Endothelial cell of umbilical vein (primary cell): ENCODE results near the gene CYBB. TPM values are rescaled to one million over a fixed set of nuclear protein-coding genes. Genes with fewer than 3 reads are reported as not detected.

Source experiments
- BruUV-seq: library from RNA; stranded (reverse); fragments of 400-500 nt; replicated peaks from 2 replicates; lab custom pipeline; 2021; lab: Mats Ljungman, UMichigan
- CTCF ChIA-PET: fragments of 300-600, 350-600 bp; sonication (Branson Sonifier 250); formaldehyde crosslinking; loops from one replicate; lab custom pipeline; 2021; ENCODE audit warnings: antibody characterized with exemption, inconsistent platforms; lab: Charles Lee
- POLR2A ChIA-PET: fragments of 300-600, 350-600 bp; sonication (Branson Sonifier 250); formaldehyde crosslinking; loops from one replicate; lab custom pipeline; 2021; ENCODE audit warnings: antibody characterized with exemption, inconsistent platforms; lab: Charles Lee
- DNase-seq: peaks from one replicate; pipeline ENCODE4 v3.0.0-alpha.2; 2011; ENCODE audit warnings: low read depth, low spot score
- FAIRE-seq: peaks from 2 replicates; lab custom pipeline; 2011; peaks lifted over from hg19 to GRCh38; lab: Jason Lieb, UNC
- H2AFZ ChIP-seq: 2 replicates; pipeline ENCODE4 v1.6.0; 2012; ENCODE audit warnings: low read depth, low read length, control low read depth, inconsistent platforms
- H3K27ac ChIP-seq: 2 replicates; pipeline ENCODE4 v1.5.1; 2011; ENCODE audit warnings: low read depth, mild to moderate bottlenecking, control low read depth, low read length, moderate library complexity; ENCODE audit not compliant: insufficient read depth
- H3K27me3 ChIP-seq, 2 experiments: 2 replicates each; pipeline versions ENCODE4 v1.6.0 to v1.6.1; 2011; ENCODE audit warnings: low read length in 2 of 2, mixed read lengths in 1 of 2; ENCODE audit not compliant: control insufficient read depth in 2 of 2, insufficient read depth in 2 of 2
- H3K36me3 ChIP-seq, 2 experiments: 2 replicates in 1 of 2; 3 replicates in 1 of 2; pipeline ENCODE4 v1.5.1; 2011; ENCODE audit warnings: low read length in 2 of 2, mild to moderate bottlenecking in 1 of 2, moderate library complexity in 1 of 2; ENCODE audit not compliant: control insufficient read depth in 2 of 2, insufficient read depth in 2 of 2; ENCODE audit errors: extremely low read depth in 1 of 2
- H3K4me1 ChIP-seq: 3 replicates; pipeline ENCODE4 v1.5.1; 2011; ENCODE audit warnings: mild to moderate bottlenecking, low read length; ENCODE audit not compliant: control insufficient read depth, insufficient read depth; ENCODE audit errors: extremely low read depth
- H3K4me2 ChIP-seq: 2 replicates; pipeline ENCODE4 v1.6.1; 2011; ENCODE audit warnings: low read length, control low read depth, mixed read lengths; ENCODE audit not compliant: insufficient read depth
- H3K4me3 ChIP-seq, 3 experiments: fragments of 200-600 bp in 1 of 3; sonication (generic), shearing (Covaris generic) in 1 of 3; replicated peaks in 1 of 3; 2 replicates each; pipeline ENCODE4 v1.5.1; 2011 to 2016; ENCODE audit warnings: control low read depth in 3 of 3, low read length in 3 of 3, mild to moderate bottlenecking in 2 of 3, inconsistent platforms in 1 of 3, low read depth in 1 of 3, moderate library complexity in 1 of 3; ENCODE audit not compliant: insufficient read depth in 1 of 3
- H3K79me2 ChIP-seq: 2 replicates; pipeline ENCODE4 v1.6.0; 2012; ENCODE audit warnings: low read length, inconsistent platforms; ENCODE audit not compliant: control insufficient read depth, insufficient read depth
- H3K9ac ChIP-seq: replicated peaks from 2 replicates; pipeline ENCODE3; 2011; ENCODE audit warnings: low read length, control low read depth; ENCODE audit not compliant: insufficient read depth; ENCODE audit errors: extremely low read depth
- H3K9me1 ChIP-seq: replicated peaks from 3 replicates; pipeline ENCODE4 v1.6.0; 2011; ENCODE audit warnings: mild to moderate bottlenecking, low read length; ENCODE audit not compliant: control insufficient read depth, insufficient read depth; ENCODE audit errors: extremely low read depth
- H3K9me3 ChIP-seq: replicated peaks from 2 replicates; pipeline ENCODE4 v1.5.1; 2012; ENCODE audit warnings: low read length, inconsistent platforms; ENCODE audit not compliant: control insufficient read depth, insufficient read depth
- H4K20me1 ChIP-seq: replicated peaks from 2 replicates; pipeline ENCODE3; 2011; ENCODE audit warnings: mild to moderate bottlenecking, low read length; ENCODE audit not compliant: control insufficient read depth, insufficient read depth; ENCODE audit errors: extremely low read depth
- EZH2 ChIP-seq: IDR thresholded peaks from 2 replicates; pipeline ENCODE4 v1.6.1; 2012; ENCODE audit warnings: borderline replicate concordance, low read depth, mild to moderate bottlenecking, moderate library complexity, low read length, inconsistent platforms; ENCODE audit not compliant: severe bottlenecking
- FOS ChIP-seq: IDR thresholded peaks from 2 replicates; pipeline ENCODE4 v1.6.1; 2011; ENCODE audit warnings: mild to moderate bottlenecking, low read length, moderate library complexity, borderline replicate concordance; ENCODE audit not compliant: insufficient read depth
- GATA2 ChIP-seq: IDR thresholded peaks from 2 replicates; pipeline ENCODE4 v1.7.0; 2011; ENCODE audit warnings: low read depth, mild to moderate bottlenecking, moderate library complexity, mixed read lengths, low read length; ENCODE audit not compliant: insufficient read length, insufficient read depth
- JUN ChIP-seq: IDR thresholded peaks from 2 replicates; pipeline ENCODE4 v1.6.1; 2011; ENCODE audit warnings: borderline replicate concordance, low read depth; ENCODE audit not compliant: insufficient read length, insufficient read depth
- MYC ChIP-seq: IDR thresholded peaks from one replicate; pipeline ENCODE4 v1.6.1; 2011; ENCODE audit warnings: mild to moderate bottlenecking, low read depth, low read length
- POLR2A ChIP-seq: IDR thresholded peaks from 2 replicates; pipeline ENCODE4 v1.6.1; 2012; ENCODE audit warnings: low read depth, mild to moderate bottlenecking, control low read depth, low read length
- POLR2AphosphoS5 ChIP-seq: IDR thresholded peaks from 2 replicates; pipeline ENCODE4 v1.6.1; 2012; ENCODE audit warnings: low read depth, mild to moderate bottlenecking, control low read depth, low read length, moderate library complexity; ENCODE audit not compliant: insufficient read depth
- dilution Hi-C: fragments of 300-500 bp; cut with MboI; formaldehyde crosslinking; loops from one replicate; pipeline ENCODE4 v1.15.0; 2019; ENCODE audit warnings: low sequenced_read_pairs; ENCODE audit not compliant: extremely low pct_ligation_motif_present
- intact Hi-C: fragments of 100-400 bp; cut with micrococcal nuclease; formaldehyde crosslinking; loops from one replicate; pipeline ENCODE4 v1.10.0; 2022
- polyA plus RNA-seq, 4 experiments: library from polyadenylated mRNA; depleted of rRNA in 3 of 4; stranded (reverse) in 3 of 4; unstranded in 1 of 4; fragments of >200 nt; gene quantifications; 2 replicates each; pipeline versions ENCODE4 v1.2.1 to v1.2.3, GENCODE V29; 2011 to 2012; ENCODE audit warnings: missing spikeins in 1 of 4
- total RNA-seq: library from RNA; stranded (reverse); gene quantifications from 2 replicates; pipeline ENCODE4 v1.2.3, GENCODE V29; 2021
- TF ChIP-seq, protein P1 (sequence below), 2 donors: IDR thresholded peaks; 1 replicate in 1 of 2; 2 replicates in 1 of 2; pipeline ENCODE4 v1.5.1; 2011; ENCODE audit warnings: low read length in 2 of 2, mild to moderate bottlenecking in 2 of 2, moderate library complexity in 2 of 2, control low read depth in 1 of 2, inconsistent platforms in 1 of 2, low read depth in 1 of 2; ENCODE audit not compliant: insufficient read depth in 1 of 2; ENCODE audit errors: extremely low read depth in 1 of 2
- TF ChIP-seq, protein P2 (sequence below): IDR thresholded peaks from 2 replicates; pipeline ENCODE4 v1.6.1; 2011; ENCODE audit not compliant: insufficient read depth, insufficient read length

The CYBB gene
- total and polyA plus RNA-seq, 2 donors (not counting 3 experiments of a cell fraction or from before 2014, with no cell fraction given): not detected

DNA sequence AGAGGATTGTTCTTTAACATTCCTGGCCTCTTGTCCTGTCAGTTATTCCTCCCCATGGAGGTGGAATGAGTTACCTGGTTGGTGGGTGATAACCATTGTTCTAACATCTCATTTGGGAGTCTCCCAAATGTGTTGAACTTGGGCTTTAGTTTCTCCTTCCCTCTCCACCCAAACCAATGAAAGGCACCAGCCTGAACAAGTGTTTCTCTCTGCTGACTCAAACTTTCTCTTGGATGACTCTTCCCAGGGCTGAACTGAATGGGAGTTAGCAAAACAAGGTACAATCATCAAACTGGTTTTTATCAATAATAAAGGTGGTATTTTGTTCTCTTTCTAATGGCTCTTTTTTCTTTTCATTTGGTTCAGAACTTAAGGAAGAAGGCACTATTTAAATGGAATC is 64.8 kb downstream of the CYBB start:
- no peaks in the 10 kb centered on the region for H3K36me3 ChIP-seq
- H3K79me2 ChIP-seq: peaks cover 2% of the 10 kb centered on the region
- no peaks in the 10 kb centered on the region for H3K27me3 ChIP-seq
- H3K9me1 ChIP-seq: no peaks in the 10 kb centered on the region
- TF ChIP-seq, protein P1, sequence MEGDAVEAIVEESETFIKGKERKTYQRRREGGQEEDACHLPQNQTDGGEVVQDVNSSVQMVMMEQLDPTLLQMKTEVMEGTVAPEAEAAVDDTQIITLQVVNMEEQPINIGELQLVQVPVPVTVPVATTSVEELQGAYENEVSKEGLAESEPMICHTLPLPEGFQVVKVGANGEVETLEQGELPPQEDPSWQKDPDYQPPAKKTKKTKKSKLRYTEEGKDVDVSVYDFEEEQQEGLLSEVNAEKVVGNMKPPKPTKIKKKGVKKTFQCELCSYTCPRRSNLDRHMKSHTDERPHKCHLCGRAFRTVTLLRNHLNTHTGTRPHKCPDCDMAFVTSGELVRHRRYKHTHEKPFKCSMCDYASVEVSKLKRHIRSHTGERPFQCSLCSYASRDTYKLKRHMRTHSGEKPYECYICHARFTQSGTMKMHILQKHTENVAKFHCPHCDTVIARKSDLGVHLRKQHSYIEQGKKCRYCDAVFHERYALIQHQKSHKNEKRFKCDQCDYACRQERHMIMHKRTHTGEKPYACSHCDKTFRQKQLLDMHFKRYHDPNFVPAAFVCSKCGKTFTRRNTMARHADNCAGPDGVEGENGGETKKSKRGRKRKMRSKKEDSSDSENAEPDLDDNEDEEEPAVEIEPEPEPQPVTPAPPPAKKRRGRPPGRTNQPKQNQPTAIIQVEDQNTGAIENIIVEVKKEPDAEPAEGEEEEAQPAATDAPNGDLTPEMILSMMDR (IDR thresholded peaks at IDR 0.05; ENCODE audit: extremely low read depth in 1 of 2, insufficient read depth in 1 of 2, low read depth in 1 of 2, low read length in 2 of 2): no peak
- TF ChIP-seq POLR2A (no peak), GATA2 (no peak), MYC (no peak), EZH2 (no peak), POLR2AphosphoS5 (no peak), JUN (no peak), FOS (no peak)
- TF ChIP-seq, protein P2, sequence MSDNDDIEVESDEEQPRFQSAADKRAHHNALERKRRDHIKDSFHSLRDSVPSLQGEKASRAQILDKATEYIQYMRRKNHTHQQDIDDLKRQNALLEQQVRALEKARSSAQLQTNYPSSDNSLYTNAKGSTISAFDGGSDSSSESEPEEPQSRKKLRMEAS: no peak
- no peak overlapping the region for H3K4me3 ChIP-seq
- no TSS peak for BruUV-seq
- no peaks in the 10 kb centered on the region for H4K20me1 ChIP-seq
- peaks cover 3% of the 10 kb centered on the region for H3K4me1 ChIP-seq
- H3K27ac ChIP-seq: no peak overlapping the region
- H3K9me3 ChIP-seq: no peaks in the 10 kb centered on the region
- no peak overlapping the region for H3K9ac ChIP-seq
- intact Hi-C loops: loop anchor here (5.0 to 10.0 kb wide), 2 partner anchors 78 to 330 kb away; no protein-coding TSS in a partner anchor
- H3K4me2 ChIP-seq: no peak overlapping the region
- DNase-seq (no peak), FAIRE-seq (no peak)
- CTCF ChIA-PET: no interaction called here
- POLR2A ChIA-PET: no interaction called here
- no peak overlapping the region for H2AFZ ChIP-seq
- dilution Hi-C loops: no loop called here
